Colonic mucosa (tissue), 4 donors: Measurements from ENCODE around the gene SLIT3. TPM values are rescaled to one million over a fixed set of nuclear protein-coding genes. Genes with fewer than 3 reads are reported as not detected.

Experiments
- DNase-seq: peaks from one replicate; pipeline ENCODE4 v3.0.0-alpha.2; 2020
- H3K27ac ChIP-seq: fragments of 200-600 bp; one replicate; pipeline ENCODE4 v1.8.0; 2021
- H3K27me3 ChIP-seq: fragments of 200-600 bp; one replicate; pipeline ENCODE4 v1.8.0; 2021
- H3K36me3 ChIP-seq: fragments of 200-600 bp; one replicate; pipeline ENCODE4 v1.8.0; 2021
- H3K4me1 ChIP-seq: fragments of 200-600 bp; one replicate; pipeline ENCODE4 v1.8.0; 2021; ENCODE audit warnings: mild to moderate bottlenecking
- H3K4me3 ChIP-seq: fragments of 200-600 bp; one replicate; pipeline ENCODE4 v1.8.0; 2021
- H3K9ac ChIP-seq, 2 donors: one replicate each; pipeline ENCODE4 v1.7.0; 2013; ENCODE audit warnings: control low read depth in 2 of 2, low read depth in 2 of 2, low read length in 2 of 2
- H3K9me3 ChIP-seq: fragments of 200-600 bp; one replicate; pipeline ENCODE4 v1.8.0; 2021
- intact Hi-C: fragments of 100-400 bp; cut with DNase I; formaldehyde crosslinking; loops from one replicate; pipeline ENCODE4 v1.14.1; 2022
- total RNA-seq, 2 donors: library from RNA; stranded (reverse); fragmentation: NEBNext Ultra II Directional in 1 of 2; extraction: Animal tissue kit (Norgen Biotek cat#: 25700) in 1 of 2; gene quantifications; one replicate each; pipeline ENCODE4 v1.2.1, GENCODE V29; 2021
- TF ChIP-seq, protein P1 (sequence below): fragments of 200-600 bp; IDR thresholded peaks from one replicate; pipeline ENCODE4 v1.8.0; 2022; ENCODE audit warnings: antibody characterized with exemption, mild to moderate bottlenecking
- donor health status: healthy.
- donor health status: DM: no; HTN: no; CAD: no.
- donor health status: DM: no; HTN: no; CAD: no.

The SLIT3 gene
- total RNA-seq, 2 donors from 2014 or later = 3.4 to 7.6 TPM

DNA sequence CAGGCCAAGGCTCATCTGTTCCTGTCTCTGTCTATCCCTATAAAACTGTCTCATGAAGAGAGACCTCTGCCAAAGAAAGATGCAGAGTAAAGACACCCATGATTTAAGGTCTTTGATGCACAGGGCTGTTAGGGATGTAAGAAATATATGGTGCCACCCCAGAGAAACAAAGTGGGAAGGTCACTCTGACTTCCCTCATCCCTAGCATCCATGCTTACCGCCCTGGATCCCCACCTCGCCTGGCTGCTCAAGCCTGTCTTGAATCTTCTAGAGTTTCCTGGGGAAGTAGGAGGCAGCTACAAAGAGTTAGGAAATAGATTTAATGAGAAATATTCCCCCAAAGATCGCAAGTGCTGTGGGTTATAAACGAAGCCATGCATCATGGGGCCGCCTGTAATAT, 349.2 kb downstream of the SLIT3 start:
- Histone ChIP-seq H3K9ac (no peak overlapping the region), H3K27ac (no peak overlapping the region), H3K4me1 (no peaks in the 10 kb centered on the region), H3K27me3 (no peaks in the 10 kb centered on the region), H3K36me3 (no peaks in the 10 kb centered on the region), H3K4me3 (no peak overlapping the region), H3K9me3 (no peaks in the 10 kb centered on the region)
- DNase-seq = no peak
- intact Hi-C loops = no loop called here
- TF ChIP-seq, protein P1, sequence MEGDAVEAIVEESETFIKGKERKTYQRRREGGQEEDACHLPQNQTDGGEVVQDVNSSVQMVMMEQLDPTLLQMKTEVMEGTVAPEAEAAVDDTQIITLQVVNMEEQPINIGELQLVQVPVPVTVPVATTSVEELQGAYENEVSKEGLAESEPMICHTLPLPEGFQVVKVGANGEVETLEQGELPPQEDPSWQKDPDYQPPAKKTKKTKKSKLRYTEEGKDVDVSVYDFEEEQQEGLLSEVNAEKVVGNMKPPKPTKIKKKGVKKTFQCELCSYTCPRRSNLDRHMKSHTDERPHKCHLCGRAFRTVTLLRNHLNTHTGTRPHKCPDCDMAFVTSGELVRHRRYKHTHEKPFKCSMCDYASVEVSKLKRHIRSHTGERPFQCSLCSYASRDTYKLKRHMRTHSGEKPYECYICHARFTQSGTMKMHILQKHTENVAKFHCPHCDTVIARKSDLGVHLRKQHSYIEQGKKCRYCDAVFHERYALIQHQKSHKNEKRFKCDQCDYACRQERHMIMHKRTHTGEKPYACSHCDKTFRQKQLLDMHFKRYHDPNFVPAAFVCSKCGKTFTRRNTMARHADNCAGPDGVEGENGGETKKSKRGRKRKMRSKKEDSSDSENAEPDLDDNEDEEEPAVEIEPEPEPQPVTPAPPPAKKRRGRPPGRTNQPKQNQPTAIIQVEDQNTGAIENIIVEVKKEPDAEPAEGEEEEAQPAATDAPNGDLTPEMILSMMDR = no peak

DNA sequence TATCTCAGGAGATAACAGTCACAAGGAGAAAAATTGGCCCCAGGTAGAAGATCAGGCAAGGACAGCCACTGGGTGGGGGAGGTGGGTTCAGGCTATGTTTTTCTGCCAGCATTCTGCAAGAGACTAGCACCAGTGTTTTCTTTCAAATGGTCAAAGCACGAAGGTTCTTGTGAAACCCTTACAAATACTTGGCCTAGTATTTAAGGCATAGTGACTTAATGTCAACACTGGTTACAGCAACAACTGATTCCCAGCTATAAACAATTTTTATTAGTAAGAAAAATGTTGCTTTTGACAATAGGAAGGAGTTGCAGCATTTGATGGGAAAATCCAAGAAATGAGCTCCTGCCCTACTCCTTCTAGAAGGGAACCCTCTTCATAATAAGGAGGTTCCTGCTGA, 349.6 kb downstream of the SLIT3 start:
- H3K4me1 ChIP-seq = no peaks in the 10 kb centered on the region
- intact Hi-C loops = no loop called here
- TF ChIP-seq, protein P1 = no peak
- H3K9ac ChIP-seq = no peak overlapping the region
- no peak overlapping the region for H3K27ac ChIP-seq
- no peak overlapping the region for H3K4me3 ChIP-seq
- H3K27me3 ChIP-seq = no peaks in the 10 kb centered on the region
- H3K9me3 ChIP-seq = no peaks in the 10 kb centered on the region
- DNase-seq = no peak
- H3K36me3 ChIP-seq = no peaks in the 10 kb centered on the region

DNA sequence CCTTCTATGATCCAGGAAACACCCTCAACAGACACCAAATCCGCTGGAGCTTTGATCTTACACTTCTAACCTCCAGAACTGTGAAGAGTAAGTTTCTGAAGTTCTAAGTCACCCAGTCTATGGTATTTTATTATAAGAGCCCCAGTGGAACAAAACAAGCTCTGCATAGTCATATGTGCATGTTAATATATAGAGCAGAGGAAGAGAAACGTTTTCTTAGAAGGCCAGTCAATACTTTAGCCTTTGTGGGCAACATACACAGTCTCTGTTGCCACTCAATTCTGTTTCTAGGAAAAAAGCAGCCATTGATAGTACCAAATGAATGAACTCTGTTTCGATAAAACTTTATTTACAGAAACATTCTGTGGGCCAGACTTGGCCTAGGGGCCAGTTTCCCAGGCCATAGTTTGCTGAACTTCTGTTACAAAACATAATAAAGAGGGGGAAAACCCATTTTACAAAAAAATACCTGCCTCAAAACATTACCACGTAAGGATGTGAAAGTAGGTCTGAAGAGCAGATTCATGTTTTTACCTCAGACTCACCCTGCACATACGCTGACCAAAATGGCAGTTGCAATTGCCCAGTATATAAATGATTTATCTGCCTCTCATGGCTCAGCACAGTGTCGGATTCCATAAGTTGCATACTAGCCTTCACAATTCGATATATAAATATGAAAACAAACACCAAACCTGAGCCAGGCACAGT, 350.5 kb downstream of the SLIT3 start:
- Histone ChIP-seq H3K36me3 (no peaks in the 10 kb centered on the region), H3K9me3 (no peaks in the 10 kb centered on the region), H3K4me1 (no peaks in the 10 kb centered on the region), H3K27me3 (no peaks in the 10 kb centered on the region), H3K4me3 (no peak overlapping the region), H3K9ac (no peak overlapping the region), H3K27ac (no peak overlapping the region)
- intact Hi-C loops = no loop called here
- TF ChIP-seq, protein P1 = no peak
- no peak for DNase-seq

DNA sequence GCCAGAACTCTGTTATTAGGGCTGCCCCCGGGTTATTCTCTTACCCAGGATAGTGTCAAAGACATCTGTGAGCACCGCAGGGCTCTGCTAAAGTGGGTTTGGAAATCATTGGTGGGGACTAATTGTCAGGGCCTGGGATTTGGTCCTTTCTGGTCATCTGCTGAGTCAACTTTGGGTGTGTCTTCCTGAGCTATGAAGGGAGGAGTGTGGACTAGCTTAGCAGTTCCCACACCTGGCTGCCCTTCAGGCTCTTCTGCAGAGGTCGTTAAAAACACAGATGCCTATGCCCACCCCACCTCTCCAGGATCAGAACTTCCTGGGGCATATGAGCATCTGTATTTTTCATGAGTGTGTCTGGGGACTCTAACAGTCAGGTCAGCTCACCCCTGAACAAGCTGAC, 352.2 kb downstream of the SLIT3 start:
- TF ChIP-seq, protein P1 = no peak
- no peak overlapping the region for H3K4me3 ChIP-seq
- no peaks in the 10 kb centered on the region for H3K4me1 ChIP-seq
- no peaks in the 10 kb centered on the region for H3K27me3 ChIP-seq
- no peak for DNase-seq
- H3K27ac ChIP-seq = no peak overlapping the region
- H3K36me3 ChIP-seq = no peaks in the 10 kb centered on the region
- no peaks in the 10 kb centered on the region for H3K9me3 ChIP-seq
- intact Hi-C loops = no loop called here
- no peak overlapping the region for H3K9ac ChIP-seq

DNA sequence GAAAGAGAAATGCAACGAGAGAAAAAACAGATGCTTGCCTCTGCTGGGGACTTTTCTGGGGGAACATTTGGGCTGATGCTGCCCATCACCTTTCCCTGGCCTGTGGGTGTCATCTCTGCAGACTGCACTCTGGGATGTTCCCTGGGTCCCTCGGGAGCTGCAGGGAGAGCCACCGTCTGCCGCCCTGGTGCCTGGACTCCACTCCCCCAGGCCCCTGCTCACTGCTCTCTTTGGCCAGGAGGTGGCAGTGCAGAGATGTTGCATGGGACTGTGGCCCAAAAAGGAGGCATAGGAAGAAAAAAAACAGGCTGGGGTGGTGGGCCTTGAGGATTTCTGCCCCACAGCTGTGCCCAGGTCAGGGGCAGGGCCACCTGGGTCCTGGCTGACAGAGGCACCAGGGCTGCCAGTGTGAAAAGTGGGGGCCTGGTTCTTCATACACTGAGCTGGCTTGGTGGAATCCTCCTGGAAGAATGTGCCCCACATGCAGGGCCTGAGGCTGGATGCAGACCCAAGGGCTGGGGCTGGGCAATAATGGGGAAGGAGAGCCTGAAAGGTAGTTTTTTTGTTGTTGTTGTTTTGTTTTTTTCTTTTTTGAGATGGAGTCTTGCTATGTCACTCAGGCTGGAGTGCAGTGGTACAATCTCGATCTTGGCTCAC, 353.6 kb downstream of the SLIT3 start:
- Histone ChIP-seq H3K36me3 (no peaks in the 10 kb centered on the region), H3K27me3 (no peaks in the 10 kb centered on the region), H3K9me3 (no peaks in the 10 kb centered on the region), H3K4me1 (no peaks in the 10 kb centered on the region), H3K4me3 (no peak overlapping the region), H3K27ac (no peak overlapping the region), H3K9ac (no peak overlapping the region)
- intact Hi-C loops = no loop called here
- TF ChIP-seq, protein P1 = peak; percentile 49
- DNase-seq = peak; percentile 50
